GM13976 (cell line): Measurements from ENCODE around the gene PRRT1.
A peak's percentile ranks its signal among the peaks of the same experiment; 100 is the strongest.

ENCODE experiments used
- DNase-seq: peaks from one replicate; pipeline ENCODE4 v3.0.0; 2012; ENCODE audit warnings: low spot score
- in situ Hi-C: fragments of 300-500 bp; cut with MboI; formaldehyde crosslinking; loops from one replicate; pipeline ENCODE4 v1.12.0; 2022; ENCODE audit warnings: low sequenced_read_pairs, mixed read lengths, inconsistent platforms; ENCODE audit not compliant: unreplicated experiment
- TF ChIP-seq, protein P1 (sequence below): IDR thresholded peaks from 2 replicates; pipeline ENCODE4 v1.5.1; 2012; ENCODE audit warnings: borderline replicate concordance, mild to moderate bottlenecking; ENCODE audit not compliant: insufficient read depth; ENCODE audit errors: extremely low read depth, missing control alignments, control extremely low read depth

The PRRT1 gene

DNA sequence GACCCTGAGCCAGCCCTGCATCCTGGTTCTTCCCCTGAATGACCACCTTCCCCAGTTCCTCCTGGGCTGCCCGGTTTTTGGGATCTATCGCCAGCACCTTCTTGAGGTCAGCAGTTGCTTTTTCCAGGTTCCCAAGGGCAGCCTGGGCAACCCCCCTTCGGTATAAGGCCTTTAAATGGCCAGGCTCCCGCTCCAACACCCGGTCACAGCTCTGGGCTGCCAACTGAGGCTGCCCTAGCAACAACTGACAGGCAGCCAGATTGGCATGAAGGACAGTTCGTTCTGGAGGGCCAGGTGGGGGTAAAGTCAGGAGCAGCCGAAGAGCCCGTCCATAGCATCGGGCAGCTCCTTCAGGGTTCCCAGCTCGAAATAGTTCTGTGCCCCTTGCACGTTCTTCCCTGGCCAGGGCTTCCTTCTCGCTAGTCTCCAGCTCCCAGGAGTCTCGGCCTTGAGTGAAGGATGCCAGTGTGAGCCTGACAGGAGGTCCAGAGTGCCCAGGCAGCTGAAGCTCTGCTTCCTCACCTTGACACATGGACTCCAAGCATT, 22.9 kb downstream of the PRRT1 start:
- in situ Hi-C loops = no loop called here
- TF ChIP-seq, protein P1, sequence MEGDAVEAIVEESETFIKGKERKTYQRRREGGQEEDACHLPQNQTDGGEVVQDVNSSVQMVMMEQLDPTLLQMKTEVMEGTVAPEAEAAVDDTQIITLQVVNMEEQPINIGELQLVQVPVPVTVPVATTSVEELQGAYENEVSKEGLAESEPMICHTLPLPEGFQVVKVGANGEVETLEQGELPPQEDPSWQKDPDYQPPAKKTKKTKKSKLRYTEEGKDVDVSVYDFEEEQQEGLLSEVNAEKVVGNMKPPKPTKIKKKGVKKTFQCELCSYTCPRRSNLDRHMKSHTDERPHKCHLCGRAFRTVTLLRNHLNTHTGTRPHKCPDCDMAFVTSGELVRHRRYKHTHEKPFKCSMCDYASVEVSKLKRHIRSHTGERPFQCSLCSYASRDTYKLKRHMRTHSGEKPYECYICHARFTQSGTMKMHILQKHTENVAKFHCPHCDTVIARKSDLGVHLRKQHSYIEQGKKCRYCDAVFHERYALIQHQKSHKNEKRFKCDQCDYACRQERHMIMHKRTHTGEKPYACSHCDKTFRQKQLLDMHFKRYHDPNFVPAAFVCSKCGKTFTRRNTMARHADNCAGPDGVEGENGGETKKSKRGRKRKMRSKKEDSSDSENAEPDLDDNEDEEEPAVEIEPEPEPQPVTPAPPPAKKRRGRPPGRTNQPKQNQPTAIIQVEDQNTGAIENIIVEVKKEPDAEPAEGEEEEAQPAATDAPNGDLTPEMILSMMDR = no peak
- DNase-seq = no peak

DNA sequence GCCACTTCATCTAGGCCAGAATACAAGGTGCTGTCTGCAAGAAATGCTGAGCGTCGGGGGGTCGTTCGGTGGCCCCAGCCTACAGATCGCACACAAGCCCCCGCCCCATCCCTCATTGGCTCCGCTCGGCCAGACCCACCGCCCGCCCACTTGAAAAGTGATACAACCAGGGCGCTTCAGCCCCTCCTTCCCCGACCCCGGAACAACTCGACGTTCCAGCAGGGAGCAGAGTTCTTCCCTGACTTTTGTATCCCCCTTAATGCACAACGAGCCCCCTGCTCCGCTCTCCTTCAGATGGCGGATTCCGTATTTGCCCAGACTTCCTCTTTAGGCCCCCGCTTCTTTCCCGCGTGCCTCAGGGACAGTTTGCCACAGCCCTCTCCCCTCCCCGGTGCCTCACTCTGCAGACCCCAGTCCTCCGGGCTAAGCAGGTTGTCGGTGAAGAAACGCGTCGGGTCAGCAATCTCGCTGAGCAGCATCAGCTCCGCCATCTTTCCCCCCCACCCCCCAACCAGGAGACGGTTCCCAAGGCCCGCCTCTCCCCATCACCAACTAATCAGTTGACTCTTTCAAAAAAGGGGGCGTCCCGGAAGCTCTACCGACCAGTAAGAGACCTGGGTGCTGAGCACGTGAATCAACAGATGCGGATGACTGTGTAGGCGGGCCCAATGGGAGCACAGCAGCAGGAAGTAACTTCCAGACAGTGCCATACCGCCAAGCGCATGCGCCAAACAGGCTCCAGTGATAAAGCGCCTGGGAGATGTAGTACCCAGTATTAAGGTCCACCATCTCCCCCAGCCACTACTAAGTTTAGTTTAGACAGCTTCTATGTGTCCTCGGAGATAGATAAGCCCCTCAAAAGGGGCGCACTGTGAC, 23.8 kb downstream of the PRRT1 start, which contains the start of gene ATF6B:
Gene ATF6B, minus strand, starts transcription at position 530 of the 876 bp plus-strand sequence. Its CDS starts 39 bp downstream, at position 491.
- peak; percentile 98 for DNase-seq
- in situ Hi-C loops = no loop called here
- TF ChIP-seq, protein P1 = no peak

DNA sequence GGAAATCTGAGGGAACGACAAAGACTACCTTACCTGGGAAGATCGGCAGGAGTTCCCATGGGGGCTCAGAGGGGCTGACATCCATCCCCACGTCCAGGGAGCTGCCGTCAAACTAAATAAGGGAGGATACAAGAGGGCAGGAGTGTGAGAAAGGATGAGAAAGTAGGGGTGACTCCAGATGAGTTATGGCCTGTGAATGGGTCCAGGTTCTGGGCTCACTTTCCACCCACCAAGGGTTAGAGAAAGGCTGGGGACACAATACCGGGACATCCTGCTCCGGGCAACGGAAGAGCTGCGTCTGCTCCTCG, 24.4 kb downstream of the PRRT1 start:
- DNase-seq = no peak
- TF ChIP-seq, protein P1 = no peak
- in situ Hi-C loops = no loop called here

DNA sequence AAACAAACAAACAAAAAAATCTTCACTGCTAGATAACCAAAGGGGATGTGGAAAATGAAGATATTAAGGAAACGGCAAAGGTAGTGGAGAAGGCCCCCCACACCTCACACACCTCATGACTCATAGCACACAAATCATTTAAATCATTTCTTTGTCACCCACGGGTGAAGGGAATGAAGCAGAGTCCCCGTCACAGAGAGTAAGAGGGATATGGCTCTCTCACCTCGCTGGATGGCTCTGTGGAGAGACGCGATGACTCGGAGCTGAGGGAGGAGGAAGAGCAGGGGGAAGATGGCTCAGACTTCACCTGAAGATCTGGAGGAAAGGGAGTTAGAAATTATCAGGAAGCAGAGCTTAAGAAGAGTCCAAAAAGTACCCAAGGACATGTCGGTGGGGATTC, 24.9 kb downstream of the PRRT1 start:
- in situ Hi-C loops = no loop called here
- DNase-seq = no peak
- TF ChIP-seq, protein P1 = no peak

DNA sequence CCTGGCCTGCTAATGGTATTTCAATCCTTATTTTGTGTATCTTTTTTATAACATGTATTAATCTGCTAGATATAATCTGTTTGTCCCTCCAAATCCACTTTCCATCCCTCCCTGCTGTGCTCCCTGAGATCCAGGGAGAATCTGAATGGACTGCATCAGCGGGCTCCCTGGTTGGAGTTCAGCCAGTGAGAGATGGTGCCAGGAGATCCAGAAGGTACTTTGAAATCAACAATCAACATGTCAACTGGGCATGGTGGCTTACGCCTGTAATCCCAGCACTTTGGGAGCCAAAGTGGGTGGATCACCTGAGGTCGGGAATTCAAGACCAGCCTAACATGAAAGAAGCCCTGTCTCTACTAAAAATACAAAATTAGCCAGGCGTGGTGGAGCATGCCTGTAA, 28.1 kb downstream of the PRRT1 start:
- in situ Hi-C loops = no loop called here
- TF ChIP-seq, protein P1 = no peak
- no peak for DNase-seq

DNA sequence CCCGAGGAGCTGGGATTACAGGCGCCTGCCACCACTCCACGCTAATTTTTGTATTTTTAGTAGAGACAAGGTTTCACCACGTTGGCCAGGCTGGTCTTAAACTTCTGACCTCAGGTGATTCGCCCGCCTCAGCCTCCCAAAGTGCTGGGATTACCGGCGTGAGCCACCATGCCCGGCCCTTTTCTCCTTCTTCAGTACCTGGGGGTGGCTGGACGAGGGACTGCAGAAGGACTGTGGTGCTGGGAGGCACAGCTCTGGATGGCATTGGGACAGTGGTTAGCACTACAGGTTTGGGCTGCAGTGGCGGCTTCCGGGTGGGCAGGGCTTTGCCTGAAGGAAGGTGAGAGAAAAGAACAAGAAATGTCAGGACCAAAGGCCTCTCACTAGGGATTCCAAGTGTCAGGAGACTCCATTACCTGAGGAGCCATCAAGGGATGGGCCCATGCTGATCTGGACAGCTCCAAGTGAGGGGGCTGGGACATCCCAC, 31.1 kb downstream of the PRRT1 start:
- in situ Hi-C loops = no loop called here
- no peak for DNase-seq
- TF ChIP-seq, protein P1 = no peak
